ENCODE results near the gene SMIM36. TPM values are rescaled to one million over a fixed set of nuclear protein-coding genes. Genes with fewer than 3 reads are reported as not detected.
"Not testable (repeated sequence)": the region's sequence is repeated elsewhere in the genome, so short reads cannot be mapped to it uniquely, and the experiment has no call there.

The SMIM36 gene
- total RNA-seq, 1 donor from 2014 or later = not detected

DNA sequence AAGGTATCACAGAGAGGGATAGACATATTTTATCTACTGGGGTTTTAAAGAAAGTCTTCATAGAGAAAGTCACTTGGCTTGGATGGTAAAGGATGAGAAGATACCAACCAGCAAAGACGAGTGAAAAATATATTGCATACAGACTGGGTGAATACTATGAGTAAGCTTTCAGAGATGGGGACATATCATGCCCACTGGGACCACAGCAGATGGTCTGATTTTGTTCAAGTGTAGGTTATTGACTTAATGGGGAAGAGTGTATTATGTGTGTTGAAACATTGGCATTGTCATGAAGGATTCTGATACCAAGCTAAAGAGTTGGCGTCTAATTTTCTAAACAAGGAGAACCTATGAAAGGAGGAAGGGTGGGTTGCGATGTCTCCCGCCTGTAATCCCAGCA, 75.8 kb downstream of the SMIM36 start:
- Mint-ChIP-seq H3K4me1 (ENCODE audit: low read depth) (no peaks in the 10 kb centered on the region), H3K4me3 (ENCODE audit: unreplicated experiment) (no peak overlapping the region), H3K36me3 (ENCODE audit: low read depth) (no peaks in the 10 kb centered on the region), H3K27me3 (ENCODE audit: low read depth) (no peaks in the 10 kb centered on the region), H3K9me3 (ENCODE audit: low read depth) (no peaks in the 10 kb centered on the region), H3K27ac (ENCODE audit: unreplicated experiment) (no peak overlapping the region)
- TF ChIP-seq, protein P1, sequence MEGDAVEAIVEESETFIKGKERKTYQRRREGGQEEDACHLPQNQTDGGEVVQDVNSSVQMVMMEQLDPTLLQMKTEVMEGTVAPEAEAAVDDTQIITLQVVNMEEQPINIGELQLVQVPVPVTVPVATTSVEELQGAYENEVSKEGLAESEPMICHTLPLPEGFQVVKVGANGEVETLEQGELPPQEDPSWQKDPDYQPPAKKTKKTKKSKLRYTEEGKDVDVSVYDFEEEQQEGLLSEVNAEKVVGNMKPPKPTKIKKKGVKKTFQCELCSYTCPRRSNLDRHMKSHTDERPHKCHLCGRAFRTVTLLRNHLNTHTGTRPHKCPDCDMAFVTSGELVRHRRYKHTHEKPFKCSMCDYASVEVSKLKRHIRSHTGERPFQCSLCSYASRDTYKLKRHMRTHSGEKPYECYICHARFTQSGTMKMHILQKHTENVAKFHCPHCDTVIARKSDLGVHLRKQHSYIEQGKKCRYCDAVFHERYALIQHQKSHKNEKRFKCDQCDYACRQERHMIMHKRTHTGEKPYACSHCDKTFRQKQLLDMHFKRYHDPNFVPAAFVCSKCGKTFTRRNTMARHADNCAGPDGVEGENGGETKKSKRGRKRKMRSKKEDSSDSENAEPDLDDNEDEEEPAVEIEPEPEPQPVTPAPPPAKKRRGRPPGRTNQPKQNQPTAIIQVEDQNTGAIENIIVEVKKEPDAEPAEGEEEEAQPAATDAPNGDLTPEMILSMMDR (IDR thresholded peaks at IDR 0.05) = no peak
- no peak for DNase-seq (ENCODE audit: low spot score)

DNA sequence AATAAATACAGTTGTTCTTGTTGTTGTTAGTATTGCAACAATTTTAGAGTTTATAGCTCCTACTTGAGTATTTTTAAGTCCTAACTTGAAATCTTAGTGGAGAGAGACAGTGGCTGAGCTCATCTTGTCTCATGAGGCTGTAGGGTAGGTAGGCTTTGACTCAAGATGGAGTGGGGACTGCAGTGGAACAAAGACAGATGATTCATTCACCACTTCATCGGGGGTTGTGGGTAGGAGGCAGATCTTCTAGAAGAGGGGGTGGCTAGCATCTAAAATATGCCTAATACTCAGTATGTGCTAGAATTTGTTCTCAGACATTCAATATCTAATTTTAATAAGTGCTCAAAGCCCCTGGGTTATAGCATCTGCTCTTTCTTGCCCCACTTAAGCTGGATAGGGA, 76.5 kb downstream of the SMIM36 start:
- no peak overlapping the region for H3K27ac Mint-ChIP-seq (ENCODE audit: unreplicated experiment)
- H3K9me3 Mint-ChIP-seq (ENCODE audit: low read depth) = no peaks in the 10 kb centered on the region
- no peak for DNase-seq (ENCODE audit: low spot score)
- H3K4me1 Mint-ChIP-seq (ENCODE audit: low read depth) = no peaks in the 10 kb centered on the region
- TF ChIP-seq, protein P1 (IDR thresholded peaks at IDR 0.05) = no peak
- H3K27me3 Mint-ChIP-seq (ENCODE audit: low read depth) = no peaks in the 10 kb centered on the region
- H3K4me3 Mint-ChIP-seq (ENCODE audit: unreplicated experiment) = no peak overlapping the region
- H3K36me3 Mint-ChIP-seq (ENCODE audit: low read depth) = no peaks in the 10 kb centered on the region

DNA sequence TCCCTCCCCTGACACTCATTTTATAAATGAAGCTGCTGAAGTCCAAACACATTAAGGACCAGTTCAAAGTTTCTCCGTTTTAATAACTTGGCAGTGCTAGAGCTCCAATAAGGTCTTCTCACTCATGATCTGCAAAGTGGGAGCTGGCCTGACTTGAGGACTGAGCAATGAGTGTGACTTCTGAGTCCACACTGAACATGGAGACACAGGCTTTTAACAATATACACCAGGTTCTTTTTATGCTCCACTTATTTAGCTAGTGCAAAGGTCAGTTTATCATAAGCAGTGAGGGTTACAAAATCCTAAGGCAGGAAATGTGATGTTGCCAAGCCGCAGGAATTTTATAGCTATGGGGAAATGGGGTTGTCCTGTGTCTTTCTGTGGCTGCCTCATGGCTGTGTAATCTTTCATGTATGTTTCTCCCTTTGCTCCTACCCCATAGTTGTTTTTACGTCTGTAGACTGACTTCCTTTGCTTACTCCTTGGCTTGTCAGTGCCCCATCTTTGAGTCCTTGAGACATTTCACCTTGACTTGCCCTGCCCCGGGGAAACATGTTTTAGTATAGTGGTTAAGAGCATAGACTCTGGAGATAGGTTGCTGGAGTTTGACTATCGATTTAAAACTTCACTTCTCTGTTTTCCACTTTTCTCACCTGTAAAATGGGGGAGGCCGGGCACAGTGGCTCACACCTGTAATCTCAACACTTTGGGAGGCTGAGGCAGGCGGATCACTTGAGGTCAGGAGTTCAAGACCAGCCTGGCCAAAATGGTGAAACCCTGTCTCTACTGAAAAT, 77.4 kb downstream of the SMIM36 start:
- TF ChIP-seq, protein P1 (IDR thresholded peaks at IDR 0.05) = no peak
- no peak overlapping the region for H3K27ac Mint-ChIP-seq (ENCODE audit: unreplicated experiment)
- H3K4me3 Mint-ChIP-seq (ENCODE audit: unreplicated experiment) = no peak overlapping the region
- no peaks in the 10 kb centered on the region for H3K4me1 Mint-ChIP-seq (ENCODE audit: low read depth)
- H3K9me3 Mint-ChIP-seq (ENCODE audit: low read depth) = no peaks in the 10 kb centered on the region
- no peaks in the 10 kb centered on the region for H3K36me3 Mint-ChIP-seq (ENCODE audit: low read depth)
- H3K27me3 Mint-ChIP-seq (ENCODE audit: low read depth) = no peaks in the 10 kb centered on the region
- DNase-seq (ENCODE audit: low spot score) = no peak

DNA sequence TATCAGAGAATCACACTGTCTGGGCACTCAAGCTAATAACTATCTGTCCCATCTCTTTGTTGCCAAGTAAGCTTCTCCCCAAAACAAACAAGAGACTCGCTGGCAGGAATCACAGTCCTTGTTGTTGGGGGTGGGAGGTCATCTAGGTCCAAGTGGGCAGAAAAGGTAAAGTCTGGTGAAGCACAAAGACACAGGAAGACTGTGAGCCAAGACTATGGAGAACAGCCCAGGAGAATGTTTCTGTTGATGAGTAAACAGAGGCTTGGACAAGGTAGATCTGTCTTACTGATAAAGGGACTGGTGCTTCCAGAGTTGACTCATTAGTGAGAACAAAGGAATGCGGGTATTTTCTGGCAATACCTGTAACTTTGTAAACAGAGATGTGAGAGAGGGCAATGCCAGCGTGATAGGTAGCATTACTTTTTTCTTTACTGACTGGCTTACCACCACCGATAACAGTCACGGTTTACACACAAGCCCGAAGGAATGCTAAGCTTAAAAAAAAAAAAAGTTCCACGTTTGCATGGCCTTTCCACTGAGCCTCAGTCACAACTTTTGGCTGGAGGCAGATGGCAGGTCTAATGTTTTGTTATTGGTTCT, 78.1 kb downstream of the SMIM36 start:
- Mint-ChIP-seq H3K27me3 (ENCODE audit: low read depth) (peaks cover 1% of the 10 kb centered on the region), H3K4me1 (ENCODE audit: low read depth) (no peaks in the 10 kb centered on the region), H3K4me3 (ENCODE audit: unreplicated experiment) (no peak overlapping the region), H3K9me3 (ENCODE audit: low read depth) (no peaks in the 10 kb centered on the region), H3K27ac (ENCODE audit: unreplicated experiment) (no peak overlapping the region), H3K36me3 (ENCODE audit: low read depth) (no peaks in the 10 kb centered on the region)
- DNase-seq (ENCODE audit: low spot score) = no peak
- TF ChIP-seq, protein P1 (IDR thresholded peaks at IDR 0.05) = no peak

DNA sequence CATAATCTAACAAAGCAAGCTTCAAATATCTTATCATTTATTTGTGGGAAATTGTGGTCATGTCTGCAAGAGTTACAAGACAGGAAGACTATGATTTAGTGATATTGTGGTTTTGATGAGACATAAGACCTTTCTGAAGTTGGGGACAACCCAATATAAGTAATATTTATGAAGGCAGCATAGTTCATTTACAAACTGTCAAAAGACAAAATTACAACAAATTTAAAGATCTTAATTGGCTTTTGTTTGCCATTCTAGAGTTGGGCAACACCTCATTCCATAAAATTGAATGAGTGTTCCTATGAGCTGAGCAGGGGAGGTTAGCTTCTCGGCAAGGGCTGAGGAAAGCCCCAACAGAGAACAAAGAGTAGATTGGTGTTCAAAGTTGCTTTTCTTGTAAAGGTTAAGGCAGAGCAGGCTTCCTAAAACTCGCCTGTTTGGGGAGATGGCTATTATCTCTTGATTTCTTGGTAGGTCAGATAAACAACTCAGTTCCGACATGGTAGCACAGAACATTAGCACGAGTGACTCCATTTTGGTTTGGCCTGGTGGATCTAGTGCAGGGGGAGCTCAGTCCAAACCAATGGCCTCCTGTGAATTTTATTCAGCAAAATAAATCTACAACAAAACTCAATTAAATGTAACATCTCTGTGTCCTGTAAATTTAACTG, 78.8 kb downstream of the SMIM36 start:
- no peak for DNase-seq (ENCODE audit: low spot score)
- TF ChIP-seq, protein P1 (IDR thresholded peaks at IDR 0.05) = no peak
- H3K27ac Mint-ChIP-seq (ENCODE audit: unreplicated experiment) = no peak overlapping the region
- H3K4me3 Mint-ChIP-seq (ENCODE audit: unreplicated experiment) = no peak overlapping the region
- H3K27me3 Mint-ChIP-seq (ENCODE audit: low read depth) = peaks cover 5% of the 10 kb centered on the region
- no peaks in the 10 kb centered on the region for H3K36me3 Mint-ChIP-seq (ENCODE audit: low read depth)
- H3K9me3 Mint-ChIP-seq (ENCODE audit: low read depth) = no peaks in the 10 kb centered on the region
- H3K4me1 Mint-ChIP-seq (ENCODE audit: low read depth) = no peaks in the 10 kb centered on the region

DNA sequence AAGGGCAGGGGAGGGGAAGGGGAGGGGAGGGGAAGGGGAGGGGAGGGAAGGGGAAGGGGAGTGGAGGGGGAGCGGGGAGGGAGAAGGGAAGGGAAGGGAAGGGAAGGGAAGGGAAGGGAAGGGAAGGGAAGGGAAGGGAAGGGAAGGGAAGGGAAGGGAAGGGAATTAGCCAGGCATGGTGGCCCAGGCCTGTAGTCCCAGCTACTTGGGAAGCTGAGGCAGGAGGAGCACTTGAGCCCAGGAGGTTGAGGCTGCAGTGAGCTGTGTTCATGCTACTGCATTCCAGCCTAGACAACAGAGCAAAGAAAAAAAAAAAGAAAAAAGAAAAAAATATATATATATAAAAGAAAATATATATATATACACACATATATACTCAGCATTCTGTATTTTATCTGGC, 79.3 kb downstream of the SMIM36 start:
- H3K36me3 Mint-ChIP-seq (ENCODE audit: low read depth); H3K4me3 Mint-ChIP-seq (ENCODE audit: unreplicated experiment); H3K9me3 Mint-ChIP-seq (ENCODE audit: low read depth); DNase-seq (ENCODE audit: low spot score); H3K4me1 Mint-ChIP-seq (ENCODE audit: low read depth); H3K27me3 Mint-ChIP-seq (ENCODE audit: low read depth); H3K27ac Mint-ChIP-seq (ENCODE audit: unreplicated experiment): not testable (repeated sequence)
